IPS-NIHi7 (cell line): ENCODE data around the gene RNF167.

Source experiments
- DNase-seq: peaks from one replicate; pipeline ENCODE4 v3.0.0; 2012; ENCODE audit warnings: mixed read lengths; ENCODE audit errors: extremely low spot score

The RNF167 gene

GRCh38 chr17:4978726-4979125 lies 38.7 kb downstream of the RNF167 start:
- no peak for DNase-seq

DNA sequence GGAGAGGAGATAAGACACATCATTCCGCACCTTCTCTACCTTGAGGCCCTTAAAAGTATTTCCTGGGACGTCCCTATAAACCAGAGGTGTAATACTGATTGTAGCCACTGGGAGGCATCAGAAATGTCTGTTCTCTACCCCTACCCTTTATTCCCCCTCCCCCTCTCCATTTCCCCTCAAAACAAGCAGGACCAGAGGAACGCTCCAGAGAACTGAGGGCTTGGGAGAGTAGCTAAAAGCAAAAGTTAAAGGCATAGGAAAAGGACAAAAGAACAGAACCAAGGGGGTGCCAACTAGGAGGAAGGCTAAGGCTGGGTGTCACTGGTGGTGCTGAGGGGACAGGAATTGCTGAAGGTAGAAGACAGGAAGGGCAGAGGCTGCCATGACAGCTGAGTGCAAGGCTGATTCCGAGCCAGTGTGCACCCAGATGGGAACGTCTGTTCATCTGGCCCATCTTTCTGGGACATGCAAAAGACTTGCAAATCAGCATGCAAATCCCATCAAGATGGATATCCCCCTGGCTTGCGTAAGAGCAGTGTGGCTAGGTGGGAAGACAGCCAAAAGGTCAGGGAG lies 40.7 kb downstream of the RNF167 start:
- peak; percentile 84 for DNase-seq

DNA sequence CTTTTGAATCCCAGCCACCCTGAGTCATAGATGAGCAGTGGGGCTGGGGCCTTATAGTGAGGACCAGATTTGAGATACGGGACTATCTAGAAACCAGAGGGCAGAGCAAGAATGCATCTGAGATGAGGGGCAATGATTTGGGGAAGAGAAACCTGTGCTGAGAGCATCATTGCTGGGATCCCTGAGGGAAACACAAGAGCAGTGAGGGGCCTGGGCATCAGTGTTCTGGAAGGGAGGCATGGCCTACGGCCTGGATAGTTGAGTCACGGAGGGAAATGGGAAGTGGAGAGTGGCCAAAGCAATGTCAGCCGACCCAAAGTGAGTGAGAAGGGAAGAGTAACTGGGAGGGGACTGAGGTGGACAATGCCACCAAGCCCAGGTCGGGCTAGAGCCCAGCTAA lies 42.2 kb downstream of the RNF167 start:
- no peak for DNase-seq

DNA sequence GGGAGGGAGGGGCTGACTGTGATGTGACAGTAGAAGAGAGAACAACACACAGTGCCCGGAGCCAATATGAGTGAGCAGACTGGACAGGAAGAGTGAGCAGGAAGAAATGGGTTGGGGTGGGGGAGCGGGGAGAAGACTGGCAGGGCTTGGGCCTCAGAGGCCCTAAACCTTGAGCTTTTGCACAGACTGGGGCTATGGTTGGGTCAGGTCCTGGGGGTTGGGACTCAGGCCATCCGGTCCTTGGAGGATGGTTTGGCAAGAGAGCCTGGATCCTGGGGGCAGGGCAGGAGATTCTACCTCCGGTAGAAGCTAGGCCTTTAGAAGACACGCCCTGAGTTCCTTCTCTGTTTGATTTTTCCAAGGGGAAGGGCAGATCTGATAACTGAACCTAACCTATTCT lies 46.3 kb downstream of the RNF167 start:
- no peak for DNase-seq

DNA sequence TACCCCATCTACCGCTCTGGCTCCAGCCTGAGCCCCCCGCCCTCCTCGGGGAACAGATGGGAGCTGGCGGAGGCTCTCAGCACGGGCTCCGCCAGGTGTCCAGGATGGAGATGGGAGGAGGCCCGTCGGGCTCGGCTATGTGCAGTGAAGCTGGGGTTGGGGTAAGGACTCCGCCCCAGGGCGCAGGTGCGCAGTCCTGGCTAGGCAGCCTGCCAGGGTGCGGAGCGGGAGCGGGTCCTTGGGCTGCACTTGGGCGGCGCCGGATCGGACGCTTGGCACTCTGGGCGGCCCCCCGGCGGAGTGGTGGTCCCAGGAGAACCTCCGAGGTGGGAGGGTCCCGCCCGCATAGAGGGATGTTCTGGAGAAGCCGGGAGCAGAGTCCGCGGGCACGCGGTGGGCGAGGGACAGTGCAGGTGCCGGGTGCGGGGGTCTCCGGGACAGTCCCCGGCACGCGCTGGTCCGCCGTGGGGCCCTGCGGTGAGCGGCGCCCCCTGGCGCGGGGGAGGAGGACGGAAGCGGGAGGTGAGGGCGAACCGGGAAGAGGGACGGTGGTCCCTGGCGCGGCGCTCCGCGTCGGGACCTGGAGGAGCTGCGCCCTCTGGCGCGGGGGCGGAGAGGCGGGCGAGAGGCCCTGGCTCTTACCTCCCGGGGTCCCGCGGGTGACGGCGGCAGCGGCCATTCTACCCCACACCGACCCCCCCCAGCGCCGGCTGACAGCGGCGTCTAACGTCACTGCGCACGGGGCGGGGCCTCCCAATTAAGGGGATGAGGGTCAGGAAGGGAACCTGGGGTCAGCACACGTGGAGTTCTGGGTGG lies 47.1 kb downstream of the RNF167 start, which contains the start of gene CAMTA2:
Gene CAMTA2 (minus strand): TSS at position 725 of the 816 bp plus-strand sequence. CDS start 1,453 bp downstream, outside the sequence.
- peak; percentile 78 for DNase-seq

GRCh38 chr17:4987767-4988567 lies 47.9 kb downstream of the RNF167 start:
- DNase-seq, result no peak

DNA sequence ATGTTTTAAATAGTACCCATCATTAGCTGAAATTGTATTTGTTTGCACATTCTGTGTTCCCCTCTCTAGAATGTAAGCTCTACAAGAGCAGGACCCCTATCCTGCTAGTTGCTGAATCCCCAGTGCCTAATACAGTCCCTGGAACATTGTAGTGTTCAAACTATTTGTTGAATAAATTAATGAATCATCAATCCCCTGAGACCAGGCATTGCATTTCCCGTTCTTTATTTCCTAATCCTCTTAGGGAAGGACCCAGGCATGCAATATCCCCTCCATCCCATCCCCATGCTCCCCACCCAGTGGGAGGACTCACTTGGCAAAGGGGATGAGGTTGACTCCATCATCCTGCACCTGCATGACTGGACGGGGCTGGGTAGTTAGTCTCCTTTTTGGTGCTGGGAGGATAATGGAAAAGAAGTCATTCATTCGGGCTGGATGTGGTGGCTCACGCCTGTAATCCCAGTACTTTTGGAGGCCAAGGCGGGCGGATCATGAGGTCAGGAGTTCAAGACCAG lies 54.1 kb downstream of the RNF167 start:
- DNase-seq, result no peak
